Measurements from ENCODE around the gene CRNN.

CRNN gene

GRCh38 chr1:152415454-152416227 is 1.6 kb upstream of the CRNN start:
- no peak for DNase-seq

DNA sequence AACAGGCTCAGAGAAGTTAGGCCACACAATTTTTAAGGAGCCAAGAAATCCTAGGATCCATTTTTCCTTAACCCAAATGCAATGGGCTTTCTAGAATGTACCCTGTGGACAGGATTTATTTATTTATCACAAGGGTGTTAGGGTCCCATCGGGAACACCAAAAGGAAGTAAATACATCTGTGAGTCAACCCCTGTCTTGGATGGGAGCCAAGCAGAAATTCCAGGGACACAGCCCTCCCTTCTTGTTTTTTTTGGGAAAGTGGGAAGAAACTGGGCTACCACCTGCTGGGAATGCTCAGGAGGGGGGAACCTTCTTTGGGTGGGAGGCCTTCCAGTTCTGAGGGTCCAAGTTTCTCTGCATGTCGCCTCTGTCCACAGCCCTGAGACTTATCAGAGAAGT is 1.3 kb downstream of the CRNN start:
- no peak for DNase-seq

- no peak for DNase-seq
These were observed 2.9 kb downstream of the CRNN start for GRCh38 chr1:152411134-152411533.

DNA sequence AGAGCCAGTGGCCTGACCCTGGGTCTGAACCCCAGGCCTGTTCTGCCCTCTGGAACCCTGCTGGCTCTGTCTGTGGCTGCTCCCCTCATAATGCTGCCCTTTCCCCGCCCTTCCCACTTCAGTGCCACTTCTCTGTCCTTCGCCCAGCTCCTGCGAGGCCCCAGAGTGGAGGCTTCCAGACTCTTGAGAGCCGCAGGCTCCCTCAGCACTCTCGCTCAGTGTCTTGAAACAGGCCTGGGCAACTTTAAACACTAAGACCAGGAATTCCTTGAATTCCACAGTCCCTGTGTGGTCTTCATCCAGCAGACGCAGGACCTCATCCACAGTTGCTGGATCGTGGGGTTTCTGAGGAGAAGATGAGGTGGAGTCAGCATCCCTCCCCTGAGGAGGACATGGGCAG is 3.5 kb downstream of the CRNN start:
- DNase-seq: no peak

- DNase-seq: no peak
These were observed 4.0 kb downstream of the CRNN start for GRCh38 chr1:152410028-152410427.

DNA sequence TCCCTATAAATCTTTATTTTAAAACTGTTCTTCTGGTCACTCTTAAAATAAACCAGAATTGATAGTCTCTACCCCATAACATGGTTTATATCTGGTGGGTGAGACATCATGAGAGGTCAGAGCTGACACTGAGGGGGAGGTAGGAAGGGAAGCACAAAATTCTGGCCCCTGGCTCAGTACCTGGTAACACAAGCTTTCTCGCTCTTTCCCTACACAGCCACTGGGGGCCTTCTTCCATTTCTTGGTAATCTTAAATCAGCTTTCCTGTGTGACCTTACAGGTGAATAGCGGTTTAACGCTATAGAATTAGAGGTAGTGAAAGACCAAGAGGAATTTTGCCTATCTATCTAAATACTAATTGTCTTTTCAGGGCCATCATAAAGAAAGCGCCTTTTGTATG is 5.4 kb downstream of the CRNN start:
- no peak for DNase-seq

- peak; percentile 13 to 20 for DNase-seq
These were observed 15.0 kb downstream of the CRNN start for GRCh38 chr1:152398812-152399698.

GRCh38 chr1:152397474-152397873 is 16.6 kb downstream of the CRNN start:
- DNase-seq: no peak

GRCh38 chr1:152394151-152394550 is 19.9 kb downstream of the CRNN start:
- no peak for DNase-seq

GRCh38 chr1:152392909-152393308 is 21.2 kb downstream of the CRNN start:
- DNase-seq: no peak

DNA sequence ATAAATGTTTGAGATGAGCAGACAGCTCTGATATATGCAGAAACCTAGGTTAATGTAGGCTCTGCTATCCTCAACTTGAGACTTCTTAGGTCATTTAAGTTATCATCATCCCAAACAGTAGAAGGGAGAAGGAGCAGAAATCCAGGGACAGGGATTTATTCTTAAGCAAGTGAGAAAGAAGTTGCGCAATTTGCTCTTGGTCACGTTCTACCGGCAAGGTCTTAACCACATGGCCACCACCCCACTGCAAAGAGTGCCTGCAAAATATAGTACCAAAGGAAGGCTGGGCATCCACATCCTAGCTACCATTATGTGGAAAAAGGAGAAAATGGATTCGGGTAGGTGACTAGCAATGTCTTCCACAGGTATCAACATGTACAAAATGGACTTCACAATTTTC is 25.2 kb downstream of the CRNN start:
- DNase-seq: no peak

- no peak for DNase-seq
These were observed 27.1 kb downstream of the CRNN start for GRCh38 chr1:152386940-152387339.

- no peak for DNase-seq
These were observed 33.1 kb downstream of the CRNN start for GRCh38 chr1:152380932-152381331.

- DNase-seq: no peak
These were observed 39.6 kb downstream of the CRNN start for GRCh38 chr1:152374451-152374850.

- no peak for DNase-seq
These were observed 41.4 kb downstream of the CRNN start for GRCh38 chr1:152372672-152373071.

GRCh38 chr1:152367436-152367835 is 46.6 kb downstream of the CRNN start:
- no peak for DNase-seq

DNA sequence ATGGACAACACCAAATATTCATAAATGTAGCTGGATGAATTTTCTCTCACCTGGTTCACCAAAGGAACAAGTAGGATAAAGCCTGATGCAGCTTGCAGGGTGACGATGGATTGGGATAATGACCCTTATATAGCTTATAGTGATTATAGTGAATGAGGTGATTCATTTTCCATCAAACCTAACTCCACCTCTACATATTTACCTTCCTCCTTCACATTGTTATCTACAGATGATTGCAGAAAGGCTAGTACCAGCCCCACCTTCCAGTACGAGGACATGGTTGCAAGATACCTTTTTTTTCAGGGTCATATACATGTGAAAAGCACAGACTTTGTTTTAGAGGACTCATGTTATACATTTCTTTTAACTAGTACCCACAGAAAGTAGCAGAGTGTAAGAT is 54.2 kb downstream of the CRNN start, which contains the start of gene FLG2:
Gene FLG2 (minus strand): TSS at position 101 of the 400 bp plus-strand sequence. CDS start 1,122 bp downstream, outside the sequence.
- DNase-seq: no peak
